HEK293 (cell line): Measurements from ENCODE around the gene PSORS1C1.

ENCODE experiments used
- CTCF ChIA-PET: fragments of 350-600 bp; formaldehyde crosslinking; extraction: SDS; loops from one replicate; lab custom pipeline; 2021; ENCODE audit warnings: antibody characterized with exemption; lab: Yijun Ruan, JAX
- POLR2A ChIA-PET: fragments of 300-600 bp; formaldehyde crosslinking; extraction: SDS; loops from one replicate; lab custom pipeline; 2020; ENCODE audit warnings: antibody characterized with exemption, inconsistent platforms; lab: Yijun Ruan, JAX
- H3K27ac ChIP-seq: fragments of 200-500 bp; sonication (Bioruptor generic); 2 replicates; pipeline ENCODE4 v1.5.1; 2014; ENCODE audit warnings: low read depth, low read length, control low read depth, inconsistent platforms; ENCODE audit errors: extremely low read depth
- H3K36me3 ChIP-seq, 2 experiments: fragments of 200-500 bp in 1 of 2; sonication (Bioruptor generic) in 1 of 2; 1 replicate in 1 of 2; 2 replicates in 1 of 2; pipeline ENCODE4 v1.5.1; 2014 to 2017; ENCODE audit warnings: inconsistent platforms in 2 of 2, low read length in 2 of 2; ENCODE audit not compliant: control insufficient read depth in 2 of 2, insufficient read depth in 1 of 2
- H3K4me1 ChIP-seq: fragments of 200-500 bp; sonication (Bioruptor generic); 2 replicates; pipeline ENCODE4 v1.5.1; 2014; ENCODE audit warnings: mild to moderate bottlenecking, low read length, inconsistent platforms; ENCODE audit not compliant: control insufficient read depth, insufficient read depth
- H3K4me3 ChIP-seq: 2 replicates; pipeline ENCODE4 v1.5.1; 2011; ENCODE audit warnings: low read depth, mild to moderate bottlenecking, control low read depth, low read length, moderate library complexity
- H3K9me3 ChIP-seq: fragments of 200-500 bp; sonication (Bioruptor generic); 2 replicates; pipeline ENCODE4 v1.5.1; 2014; ENCODE audit warnings: low read depth, low read length, inconsistent platforms; ENCODE audit not compliant: control insufficient read depth, insufficient read depth
- PRDM10 ChIP-seq: fragments of 450-650 bp; formaldehyde crosslinking; IDR thresholded peaks from 2 replicates; pipeline ENCODE4 v1.5.1; 2016; ENCODE audit warnings: missing biosample characterization, missing genetic modification characterization
- ZBTB17 ChIP-seq: fragments of 450-650 bp; formaldehyde crosslinking; IDR thresholded peaks from 2 replicates; pipeline ENCODE4 v1.5.1; 2016; ENCODE audit warnings: missing biosample characterization, missing genetic modification characterization
- ZBTB49 ChIP-seq: fragments of 450-650 bp; formaldehyde crosslinking; IDR thresholded peaks from 2 replicates; pipeline ENCODE4 v1.5.1; 2016; ENCODE audit warnings: missing biosample characterization, missing genetic modification characterization, low read depth
- ZBTB8A ChIP-seq: fragments of 450-650 bp; formaldehyde crosslinking; IDR thresholded peaks from 2 replicates; pipeline ENCODE4 v1.5.1; 2016; ENCODE audit warnings: missing biosample characterization, missing genetic modification characterization
- ZFHX2 ChIP-seq: fragments of 450-650 bp; formaldehyde crosslinking; conservative IDR thresholded peaks from 2 replicates; pipeline ENCODE4 v1.5.1; 2016; ENCODE audit warnings: missing biosample characterization, missing genetic modification characterization
- ZFP69B ChIP-seq: fragments of 450-650 bp; formaldehyde crosslinking; IDR thresholded peaks from 2 replicates; pipeline ENCODE4 v1.5.1; 2016; ENCODE audit warnings: missing biosample characterization, missing genetic modification characterization
- ZNF202 ChIP-seq: fragments of 450-650 bp; formaldehyde crosslinking; IDR thresholded peaks from 2 replicates; pipeline ENCODE4 v1.5.1; 2016; ENCODE audit warnings: missing biosample characterization, missing genetic modification characterization, borderline replicate concordance
- ZNF23 ChIP-seq: fragments of 450-650 bp; formaldehyde crosslinking; IDR thresholded peaks from 2 replicates; pipeline ENCODE4 v1.5.1; 2016; ENCODE audit warnings: missing biosample characterization, missing genetic modification characterization, borderline replicate concordance
- ZNF280C ChIP-seq: fragments of 450-650 bp; formaldehyde crosslinking; IDR thresholded peaks from 2 replicates; pipeline ENCODE4 v1.5.1; 2016; ENCODE audit warnings: missing biosample characterization, missing genetic modification characterization
- ZNF280D ChIP-seq: fragments of 450-650 bp; formaldehyde crosslinking; IDR thresholded peaks from 2 replicates; pipeline ENCODE4 v1.5.1; 2016; ENCODE audit warnings: missing biosample characterization, missing genetic modification characterization
- ZNF311 ChIP-seq: fragments of 450-650 bp; formaldehyde crosslinking; IDR thresholded peaks from 2 replicates; pipeline ENCODE4 v1.5.1; 2017; ENCODE audit warnings: missing biosample characterization, missing genetic modification characterization, borderline replicate concordance
- ZNF354C ChIP-seq: fragments of 450-650 bp; formaldehyde crosslinking; IDR thresholded peaks from 2 replicates; pipeline ENCODE4 v1.5.1; 2016; ENCODE audit warnings: missing biosample characterization, missing genetic modification characterization, low read depth, borderline replicate concordance
- ZNF394 ChIP-seq: fragments of 450-650 bp; formaldehyde crosslinking; IDR thresholded peaks from 2 replicates; pipeline ENCODE4 v1.5.1; 2016; ENCODE audit warnings: missing biosample characterization, missing genetic modification characterization, mild to moderate bottlenecking, moderate library complexity, borderline replicate concordance
- ZNF404 ChIP-seq: fragments of 450-650 bp; formaldehyde crosslinking; IDR thresholded peaks from 2 replicates; pipeline ENCODE4 v1.5.1; 2017; ENCODE audit warnings: missing biosample characterization, missing genetic modification characterization
- ZNF416 ChIP-seq: fragments of 450-650 bp; formaldehyde crosslinking; IDR thresholded peaks from 2 replicates; pipeline ENCODE4 v1.5.1; 2016; ENCODE audit warnings: missing biosample characterization, missing genetic modification characterization
- ZNF449 ChIP-seq: fragments of 450-650 bp; formaldehyde crosslinking; IDR thresholded peaks from 2 replicates; pipeline ENCODE4 v1.5.1; 2017; ENCODE audit warnings: missing biosample characterization, mild to moderate bottlenecking, missing genetic modification characterization, moderate library complexity
- ZNF473 ChIP-seq: fragments of 450-650 bp; formaldehyde crosslinking; IDR thresholded peaks from 2 replicates; pipeline ENCODE4 v1.5.1; 2017; ENCODE audit warnings: missing biosample characterization, missing genetic modification characterization
- ZNF624 ChIP-seq: fragments of 450-650 bp; formaldehyde crosslinking; IDR thresholded peaks from 2 replicates; pipeline ENCODE4 v1.5.1; 2017; ENCODE audit warnings: missing biosample characterization, missing genetic modification characterization
- ZNF626 ChIP-seq: fragments of 450-650 bp; sonication (Bioruptor Pico); formaldehyde crosslinking; IDR thresholded peaks from 2 replicates; pipeline ENCODE4 v1.5.1; 2018; ENCODE audit warnings: missing biosample characterization, missing genetic modification characterization, inconsistent platforms
- ZNF639 ChIP-seq: fragments of 450-650 bp; formaldehyde crosslinking; IDR thresholded peaks from 2 replicates; pipeline ENCODE4 v1.5.1; 2016; ENCODE audit warnings: missing biosample characterization, missing genetic modification characterization

PSORS1C1 gene

GRCh38 chr6:31070711-31071197 lies 43.8 kb upstream of the PSORS1C1 start (continued):
- no peak for TF ChIP-seq ZNF639 (tag by site-specific recombination)
- TF ChIP-seq ZNF354C (tag by site-specific recombination): no peak
- TF ChIP-seq ZNF202 (tag by site-specific recombination): no peak
- no peak for TF ChIP-seq ZNF626 (tag by site-specific recombination)
- TF ChIP-seq ZNF394 (tag by site-specific recombination): peak; percentile 26; the same call in 1 of the 2 replicates
- no peak for TF ChIP-seq ZNF416
- TF ChIP-seq ZNF311 (tag by site-specific recombination): no peak
- TF ChIP-seq ZNF23 (tag by site-specific recombination): no peak
- no peak for TF ChIP-seq ZNF449
- TF ChIP-seq ZNF473 (tag by site-specific recombination): no peak
- TF ChIP-seq ZBTB17 (tag by site-specific recombination): peak; percentile 65; the same call in 1 of the 2 replicates
- no peak for TF ChIP-seq ZNF280D
- no peak for TF ChIP-seq ZBTB8A (tag by site-specific recombination)
- TF ChIP-seq, all 188 proteins: peak for 11

- Histone ChIP-seq H3K9me3 (no peaks in the 10 kb centered on the region), H3K4me1 (peaks cover 17% of the 10 kb centered on the region), H3K4me3 (no peak overlapping the region), H3K27ac (no peak overlapping the region), H3K36me3 (no peaks in the 10 kb centered on the region)
- POLR2A ChIA-PET: no interaction called here
- TF ChIP-seq ZFHX2 (tag by site-specific recombination) (no peak), ZNF404 (tag by site-specific recombination) (no peak), PRDM10 (tag by site-specific recombination) (no peak), ZBTB49 (tag by site-specific recombination) (no peak), ZNF624 (tag by site-specific recombination) (no peak), ZFP69B (tag by site-specific recombination) (no peak), ZNF280C (tag by site-specific recombination) (no peak)
- CTCF ChIA-PET: interaction anchor here (0.6 to 4.5 kb wide), 7 partner anchors 9 to 591 kb away, joined by 3 to 33 read pairs (median 3); partner anchors contain the start of gene VARS2
Observed at GRCh38 chr6:31074401-31074800, 40.2 kb upstream of the PSORS1C1 start.
